Natural killer cell (primary cell): ENCODE measurements around the gene SCYGR1. TPM values are rescaled to one million over a fixed set of nuclear protein-coding genes. Genes with fewer than 3 reads are reported as not detected.
"Not testable (repeated sequence)": the region's sequence is repeated elsewhere in the genome, so short reads cannot be mapped to it uniquely, and the experiment has no call there.

Experiments used
- ATAC-seq, 3 donors: fragments of 150-1000 bp in 2 of 3; fragments of 200-7000 bp in 1 of 3; cut with Tn5 transposase; 1 replicate in 1 of 3; 2 replicates in 2 of 3; pipeline ENCODE4 v1.10.0; 2021; ENCODE audit warnings: mild to moderate bottlenecking in 2 of 3, moderate library complexity in 2 of 3
- DNase-seq, 2 donors: peaks; one replicate each; pipeline versions ENCODE4 v3.0.0 to v3.0.0-alpha.2; 2013 to 2021; ENCODE audit warnings: mixed read lengths in 1 of 2
- H3K27ac ChIP-seq: one replicate; pipeline ENCODE4 v1.5.1; 2013; ENCODE audit warnings: mild to moderate bottlenecking, low read length
- H3K27me3 ChIP-seq: one replicate; pipeline ENCODE4 v1.6.1; 2013; ENCODE audit warnings: low read length; ENCODE audit not compliant: control insufficient read depth, insufficient read depth
- H3K36me3 ChIP-seq: one replicate; pipeline ENCODE4 v1.6.1; 2013; ENCODE audit warnings: low read length; ENCODE audit not compliant: control insufficient read depth, insufficient read depth
- H3K4me1 ChIP-seq: one replicate; pipeline ENCODE4 v1.6.1; 2013; ENCODE audit warnings: low read length; ENCODE audit not compliant: control insufficient read depth, insufficient read depth
- H3K4me3 ChIP-seq: one replicate; pipeline ENCODE4 v1.5.1; 2013; ENCODE audit warnings: low read length
- H3K9me3 ChIP-seq: one replicate; pipeline ENCODE4 v1.6.1; 2013; ENCODE audit warnings: low read length; ENCODE audit not compliant: control insufficient read depth, insufficient read depth
- H3K27ac Mint-ChIP-seq, 2 donors: one replicate each; pipeline ENCODE4 v1.8.0; 2022; ENCODE audit warnings: mild to moderate bottlenecking in 2 of 2, mixed read lengths in 2 of 2, moderate library complexity in 1 of 2
- H3K27me3 Mint-ChIP-seq, 2 donors: one replicate each; pipeline ENCODE4 v1.8.0; 2022; ENCODE audit warnings: low read depth in 2 of 2, mixed read lengths in 2 of 2
- H3K36me3 Mint-ChIP-seq: one replicate; pipeline ENCODE4 v1.8.0; 2022; ENCODE audit warnings: mixed read lengths
- H3K4me1 Mint-ChIP-seq, 2 donors: one replicate each; pipeline ENCODE4 v1.8.0; 2022; ENCODE audit warnings: mixed read lengths in 2 of 2
- H3K4me3 Mint-ChIP-seq: one replicate; pipeline ENCODE4 v1.8.0; 2022; ENCODE audit warnings: mild to moderate bottlenecking, moderate library complexity, mixed read lengths
- H3K9me3 Mint-ChIP-seq, 2 donors: one replicate each; pipeline ENCODE4 v1.8.0; 2022; ENCODE audit warnings: mixed read lengths in 2 of 2
- CTCF ChIP-seq: fragments of 200-600 bp; IDR thresholded peaks from one replicate; pipeline ENCODE4 v1.8.0; 2022; ENCODE audit warnings: antibody characterized with exemption
- WGBS: methylation state at CpG from one replicate; pipeline ENCODE4 v1.1.7; 2013; ENCODE audit warnings: missing lambda C conversion rate; ENCODE audit not compliant: insufficient coverage; 5-methylcytosine and 5-hydroxymethylcytosine counted together
- intact Hi-C: fragments of 100-400 bp; cut with micrococcal nuclease; formaldehyde crosslinking; loops from one replicate; pipeline ENCODE4 v1.14.2; 2022
- total RNA-seq, 4 donors: library from RNA; stranded (reverse); fragments of 120-200 nt in 1 of 4; gene quantifications; one replicate each; pipeline versions ENCODE4 v1.2.3 to v1.2.4, GENCODE V29; 2013 to 2022

SCYGR1 gene
- total RNA-seq, 3 donors from 2014 or later (not counting 1 experiment from before 2014, with no cell fraction given): not detected

DNA sequence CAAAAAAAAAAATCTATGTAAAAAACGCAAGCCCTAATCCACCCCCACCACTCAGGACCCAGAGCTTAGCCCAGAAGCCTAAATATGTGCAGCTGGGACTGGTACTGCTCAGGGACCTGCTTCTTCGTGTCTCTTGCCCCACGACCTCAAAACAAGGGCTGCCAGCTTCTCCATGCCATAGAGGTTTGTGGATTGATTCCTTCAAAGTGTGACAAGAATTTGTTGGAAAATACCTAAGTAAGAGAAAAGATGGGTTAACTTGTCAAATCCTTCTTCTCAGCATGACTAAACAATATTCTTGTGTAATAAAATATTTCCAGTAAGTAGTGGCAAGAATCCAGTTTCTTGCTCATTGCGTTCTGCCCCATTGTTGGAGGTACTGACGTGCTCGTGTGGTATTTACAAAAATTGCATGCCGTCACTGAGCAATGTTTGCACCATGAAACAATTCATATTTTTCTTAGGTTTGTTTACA lies 825 bp upstream of the SCYGR1 start:
- Mint-ChIP-seq H3K27me3 (peaks cover 5 to 6% of the 10 kb centered on the region in 2 donors), H3K27ac (no peak overlapping the region), H3K9me3 (no peaks in the 10 kb centered on the region), H3K36me3 (no peaks in the 10 kb centered on the region), H3K4me3 (no peak overlapping the region), H3K4me1 (no peaks in the 10 kb centered on the region)
- DNase-seq (no peak), ATAC-seq (no peak)
- H3K4me3 ChIP-seq: no peak overlapping the region
- H3K27ac ChIP-seq: no peak overlapping the region
- TF ChIP-seq CTCF: no peak
- no peaks in the 10 kb centered on the region for H3K27me3 ChIP-seq
- H3K4me1 ChIP-seq: peaks cover 4% of the 10 kb centered on the region
- H3K36me3 ChIP-seq: no peaks in the 10 kb centered on the region
- intact Hi-C loops: no loop called here
- 82% methylated on average over 7 of the region's 7 CpGs for WGBS
- H3K9me3 ChIP-seq: no peaks in the 10 kb centered on the region

DNA sequence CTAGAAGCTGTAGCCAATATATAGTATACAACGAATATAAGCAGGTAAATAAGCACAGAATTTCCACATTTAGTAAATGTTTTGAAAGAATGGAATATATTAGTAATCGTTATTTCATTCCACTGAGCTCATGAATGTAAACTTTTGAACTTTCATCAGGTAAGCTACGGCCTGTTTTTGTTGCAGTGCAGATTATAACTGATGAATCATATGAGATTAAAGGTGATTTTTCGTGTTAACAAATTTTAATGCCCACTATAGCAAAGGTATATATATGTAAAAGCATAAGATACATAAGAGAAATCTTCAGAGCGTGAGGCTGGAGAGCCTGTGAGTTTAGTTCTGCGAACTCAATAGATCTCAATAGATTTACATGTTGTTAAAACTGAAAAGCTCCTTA lies 1.1 kb downstream of the SCYGR1 start:
- Histone ChIP-seq H3K4me3 (no peak overlapping the region), H3K9me3 (no peaks in the 10 kb centered on the region), H3K27me3 (no peaks in the 10 kb centered on the region), H3K27ac (no peak overlapping the region), H3K36me3 (no peaks in the 10 kb centered on the region), H3K4me1 (peaks cover 4% of the 10 kb centered on the region)
- TF ChIP-seq CTCF: no peak
- Mint-ChIP-seq H3K36me3 (no peaks in the 10 kb centered on the region), H3K4me1 (no peaks in the 10 kb centered on the region), H3K4me3 (no peak overlapping the region), H3K9me3 (no peaks in the 10 kb centered on the region), H3K27me3 (peaks cover 10 to 20% of the 10 kb centered on the region in 2 donors), H3K27ac (no peak overlapping the region)
- no peak for DNase-seq
- intact Hi-C loops: no loop called here
- no peak for ATAC-seq
- WGBS: 94% methylated on average over 2 of the region's 6 CpGs

- intact Hi-C loops: no loop called here
- Histone ChIP-seq H3K4me1 (peaks cover 4% of the 10 kb centered on the region), H3K36me3 (no peaks in the 10 kb centered on the region), H3K9me3 (no peaks in the 10 kb centered on the region), H3K27me3 (no peaks in the 10 kb centered on the region), H3K27ac (no peak overlapping the region), H3K4me3 (no peak overlapping the region)
- Mint-ChIP-seq H3K36me3 (no peaks in the 10 kb centered on the region), H3K27me3 (peaks cover 9 to 23% of the 10 kb centered on the region in 2 donors), H3K27ac (no peak overlapping the region), H3K4me3 (no peak overlapping the region), H3K9me3 (no peaks in the 10 kb centered on the region), H3K4me1 (no peaks in the 10 kb centered on the region)
- no peak for DNase-seq
- ATAC-seq: no peak
- no peak for TF ChIP-seq CTCF
- WGBS: 90% methylated on average over 3 of the region's 3 CpGs
Observed at GRCh38 chr2:227383686-227384085, 4.1 kb downstream of the SCYGR1 start.

GRCh38 chr2:227382241-227382835 lies 5.4 kb downstream of the SCYGR1 start:
- H3K9me3 ChIP-seq, H3K4me3 Mint-ChIP-seq, H3K27ac ChIP-seq, H3K4me3 ChIP-seq, DNase-seq, intact Hi-C loops, H3K36me3 Mint-ChIP-seq, H3K27ac Mint-ChIP-seq, H3K4me1 Mint-ChIP-seq, H3K36me3 ChIP-seq, H3K9me3 Mint-ChIP-seq, H3K4me1 ChIP-seq, ATAC-seq, H3K27me3 ChIP-seq: not testable (repeated sequence)
- H3K27me3 Mint-ChIP-seq: peaks cover 14 to 25% of the 10 kb centered on the region in 2 donors
- WGBS: 90% methylated on average over 2 of the region's 2 CpGs
